Esophagus squamous epithelium (tissue), 4 donors: ENCODE results near the gene OVCH1.

ENCODE experiments used
- CTCF ChIP-seq, 6 experiments: fragments of 450-650 bp in 4 of 6; fragments of 200-600 bp in 2 of 6; sonication (generic) in 2 of 6; IDR thresholded peaks; one replicate each; pipeline ENCODE4 v1.5.1; 2016 to 2019; ENCODE audit warnings: antibody characterized with exemption in 6 of 6, mild to moderate bottlenecking in 4 of 6, moderate library complexity in 4 of 6
- POLR2A ChIP-seq, 4 donors: fragments of 450-650 bp; IDR thresholded peaks; one replicate each; pipeline ENCODE4 v1.6.1; 2017; ENCODE audit warnings: antibody characterized with exemption in 4 of 4, mild to moderate bottlenecking in 4 of 4, moderate library complexity in 3 of 4

GRCh38 chr12:29403991-29404390 is 93.5 kb downstream of the OVCH1 start:
- no peak for TF ChIP-seq CTCF (IDR thresholded peaks at IDR 0.05)
- TF ChIP-seq POLR2A (IDR thresholded peaks at IDR 0.05), result no peak
